ENCODE data around the gene SPRYD3.

Gene SPRYD3

DNA sequence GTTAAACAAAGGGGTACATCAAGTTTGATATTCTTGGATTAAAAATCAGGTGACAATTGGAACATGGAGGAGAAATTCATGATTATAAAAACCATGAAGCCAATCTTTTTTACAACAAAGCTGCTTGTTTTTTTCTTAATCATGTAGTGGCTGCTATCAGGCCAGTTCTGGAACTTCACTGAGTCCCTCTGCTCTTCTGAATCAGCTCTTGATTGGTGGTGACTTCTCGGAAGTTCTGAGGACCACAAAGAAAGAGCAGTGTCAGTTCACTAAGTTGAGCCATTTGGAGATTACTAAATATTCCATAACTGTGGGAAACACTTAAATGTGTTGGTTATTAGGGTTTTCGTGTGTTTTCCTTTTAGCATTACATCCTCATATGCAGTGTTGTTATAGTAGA is 64.5 kb downstream of the SPRYD3 start:
- no peak for DNase-seq (ENCODE audit: low spot score)
